ENCODE data around the gene FERMT1. TPM values are rescaled to one million over a fixed set of nuclear protein-coding genes. Genes with fewer than 3 reads are reported as not detected.

FERMT1 gene
- polyA plus RNA-seq, 3 donors, result not detected

- Histone ChIP-seq H3K9ac (ENCODE audit: insufficient read depth, low read length, poor library complexity, severe bottlenecking) (no peak overlapping the region), H3K9me3 (replicated peaks in 1 of 2; ENCODE audit: control insufficient read depth in 1 of 2, insufficient read depth in 1 of 2, low read length in 2 of 2) (peaks cover 13 to 14% of the 10 kb centered on the region in 2 donors), H3K27me3 (ENCODE audit: control insufficient read depth in 2 of 2, insufficient read depth in 2 of 2, low read length in 2 of 2) (peaks cover 6% of the 10 kb centered on the region in 2 donors), H4K20me1 (ENCODE audit: insufficient read depth, low read length) (no peaks in the 10 kb centered on the region), H3K36me3 (replicated peaks in 1 of 2; ENCODE audit: control insufficient read depth in 1 of 2, insufficient read depth in 2 of 2, low read length in 2 of 2) (no peaks in the 10 kb centered on the region), H3K4me3 (replicated peaks in 1 of 3; ENCODE audit: low read depth in 2 of 3, low read length in 3 of 3) (no peak overlapping the region), H3K27ac (ENCODE audit: low read depth in 1 of 2, low read length in 2 of 2) (no peak overlapping the region), H3K79me2 (ENCODE audit: insufficient read depth, low read length) (no peaks in the 10 kb centered on the region), H3K4me1 (ENCODE audit: control insufficient read depth in 1 of 2, insufficient read depth in 2 of 2, low read length in 2 of 2) (no peaks in the 10 kb centered on the region), H2AFZ (ENCODE audit: insufficient read depth, low read depth, low read length, poor library complexity, severe bottlenecking) (no peak overlapping the region), H3K4me2 (replicated peaks; ENCODE audit: extremely low read depth, low read length, poor library complexity, severe bottlenecking) (no peak overlapping the region)
- H3K27ac Mint-ChIP-seq, result no peak overlapping the region
- WGBS (ENCODE audit: insufficient coverage), result no CpG with 5 or more reads among the region's 3 CpGs
- no peaks in the 10 kb centered on the region for H3K36me3 Mint-ChIP-seq
- H3K4me3 Mint-ChIP-seq, result no peak overlapping the region
- no peak for TF ChIP-seq CTCF (IDR thresholded peaks at IDR 0.05)
- intact Hi-C loops (cut with micrococcal nuclease), result no loop called here
- no peaks in the 10 kb centered on the region for H3K4me1 Mint-ChIP-seq
- H3K9me3 Mint-ChIP-seq, result peaks cover 6 to 23% (median 15%) of the 10 kb centered on the region in 7 donors
- DNase-seq, result no peak
- H3K27me3 Mint-ChIP-seq (ENCODE audit: low read depth in 3 of 3), result peaks cover 8 to 15% (median 13%) of the 10 kb centered on the region in 3 donors
Measured at GRCh38 chr20:6116758-6117157, 6.1 kb downstream of the FERMT1 start.

- Histone ChIP-seq H3K4me2 (replicated peaks; ENCODE audit: extremely low read depth, low read length, poor library complexity, severe bottlenecking) (no peak overlapping the region), H3K9me3 (replicated peaks in 1 of 2; ENCODE audit: control insufficient read depth in 1 of 2, insufficient read depth in 1 of 2, low read length in 2 of 2) (peaks cover 13 to 14% of the 10 kb centered on the region in 2 donors), H3K79me2 (ENCODE audit: insufficient read depth, low read length) (no peaks in the 10 kb centered on the region), H3K9ac (ENCODE audit: insufficient read depth, low read length, poor library complexity, severe bottlenecking) (no peak overlapping the region), H2AFZ (ENCODE audit: insufficient read depth, low read depth, low read length, poor library complexity, severe bottlenecking) (no peak overlapping the region), H4K20me1 (ENCODE audit: insufficient read depth, low read length) (no peaks in the 10 kb centered on the region), H3K27ac (ENCODE audit: low read depth in 1 of 2, low read length in 2 of 2) (no peak overlapping the region), H3K4me3 (replicated peaks in 1 of 3; ENCODE audit: low read depth in 2 of 3, low read length in 3 of 3) (no peak overlapping the region), H3K36me3 (replicated peaks in 1 of 2; ENCODE audit: control insufficient read depth in 1 of 2, insufficient read depth in 2 of 2, low read length in 2 of 2) (no peaks in the 10 kb centered on the region), H3K4me1 (ENCODE audit: control insufficient read depth in 1 of 2, insufficient read depth in 2 of 2, low read length in 2 of 2) (no peaks in the 10 kb centered on the region), H3K27me3 (ENCODE audit: control insufficient read depth in 2 of 2, insufficient read depth in 2 of 2, low read length in 2 of 2) (no peaks in the 10 kb centered on the region)
- no peaks in the 10 kb centered on the region for H3K36me3 Mint-ChIP-seq
- peaks cover 0 to 6% (median 3%) of the 10 kb centered on the region in 3 donors for H3K27me3 Mint-ChIP-seq (ENCODE audit: low read depth in 3 of 3)
- no peak overlapping the region for H3K27ac Mint-ChIP-seq
- no peak for DNase-seq
- peaks cover 6 to 24% (median 16%) of the 10 kb centered on the region in 7 donors for H3K9me3 Mint-ChIP-seq
- intact Hi-C loops (cut with micrococcal nuclease), result no loop called here
- H3K4me3 Mint-ChIP-seq, result no peak overlapping the region
- WGBS (ENCODE audit: insufficient coverage), result 100% methylated on average over 2 of the region's 3 CpGs
- no peaks in the 10 kb centered on the region for H3K4me1 Mint-ChIP-seq
- no peak for TF ChIP-seq CTCF (IDR thresholded peaks at IDR 0.05)
Measured at GRCh38 chr20:6115221-6115895, 7.5 kb downstream of the FERMT1 start.
